K562 (cell line): ENCODE data around the gene DCUN1D1. TPM values are rescaled to one million over a fixed set of nuclear protein-coding genes. Genes with fewer than 3 reads are reported as not detected.

Experiments used
- ATAC-seq: fragments of 200-7000 bp; cut with Tn5 transposase; 3 replicates; pipeline ENCODE4 v1.9.1; 2020; ENCODE audit warnings: moderate library complexity
- BruUV-seq: library from RNA; stranded (reverse); fragments of 400-500 nt; replicated peaks from 2 replicates; lab custom pipeline; 2021; lab: Mats Ljungman, UMichigan
- CTCF ChIA-PET: fragments of 300-600 bp; formaldehyde crosslinking; extraction: SDS; loops from one replicate; lab custom pipeline; 2021; ENCODE audit warnings: low intra/inter-chr PET ratio; lab: Yijun Ruan, JAX
- POLR2A ChIA-PET: fragments of 300-600, 350-650 bp; sonication (Branson Sonifier 250); formaldehyde crosslinking; extraction: SDS; loops from one replicate; lab custom pipeline; 2021; ENCODE audit warnings: antibody characterized with exemption, inconsistent platforms; lab: Yijun Ruan, JAX
- DNase-seq, 4 experiments: peaks; one replicate each; pipeline versions ENCODE4 v3.0.0 to v3.0.0-alpha.2; 2011 to 2018; ENCODE audit warnings: low spot score in 3 of 4, mixed read lengths in 3 of 4; ENCODE audit errors: extremely low read depth in 1 of 4
- FAIRE-seq: peaks from 2 replicates; lab custom pipeline; 2011; peaks lifted over from hg19 to GRCh38; lab: Jason Lieb, UNC
- H2AFZ ChIP-seq: 2 replicates; pipeline ENCODE4 v1.6.0; 2011; ENCODE audit warnings: low read depth, low read length, control low read depth, inconsistent platforms
- H3K27ac ChIP-seq: fragments of 200-600 bp; 3 replicates; pipeline ENCODE4 v1.8.0; 2011; ENCODE audit warnings: low read depth, mild to moderate bottlenecking, control low read depth, inconsistent platforms, low read length, moderate library complexity, mixed read lengths; ENCODE audit errors: extremely low read depth
- H3K27me3 ChIP-seq, 2 experiments: fragments of 300-600 bp in 1 of 2; 2 replicates in 1 of 2; 3 replicates in 1 of 2; pipeline versions ENCODE4 v1.6.0 to v1.8.0; 2011; ENCODE audit warnings: inconsistent platforms in 2 of 2, low read length in 2 of 2, mild to moderate bottlenecking in 1 of 2, mixed read lengths in 1 of 2, moderate library complexity in 1 of 2; ENCODE audit not compliant: control insufficient read depth in 2 of 2, insufficient read depth in 2 of 2
- H3K36me3 ChIP-seq: fragments of 300-600 bp; 3 replicates; pipeline ENCODE4 v1.8.0; 2011; ENCODE audit warnings: mild to moderate bottlenecking, low read length, inconsistent platforms; ENCODE audit not compliant: control insufficient read depth, insufficient read depth
- H3K4me1 ChIP-seq, 2 experiments: fragments of 200-600 bp in 1 of 2; replicated peaks in 1 of 2; 2 replicates in 1 of 2; 3 replicates in 1 of 2; pipeline versions ENCODE4 v1.5.1 to v1.8.0; 2011; ENCODE audit warnings: inconsistent platforms in 2 of 2, low read length in 2 of 2, mild to moderate bottlenecking in 1 of 2, mixed read lengths in 1 of 2, moderate library complexity in 1 of 2; ENCODE audit not compliant: control insufficient read depth in 2 of 2, insufficient read depth in 2 of 2
- H3K4me2 ChIP-seq: 2 replicates; pipeline ENCODE4 v1.6.1; 2011; ENCODE audit warnings: low read length, control low read depth, inconsistent platforms, mixed read lengths; ENCODE audit not compliant: insufficient read depth
- H3K4me3 ChIP-seq: fragments of 200-600 bp; sonication (generic), shearing (Covaris generic); 2 replicates; pipeline ENCODE4 v1.5.1; 2016; ENCODE audit warnings: control low read depth, inconsistent platforms
- H3K79me2 ChIP-seq: fragments of 200-600 bp; 3 replicates; pipeline ENCODE4 v1.8.0; 2011; ENCODE audit warnings: low read length, inconsistent platforms; ENCODE audit not compliant: control insufficient read depth, insufficient read depth
- H3K9ac ChIP-seq, 2 experiments: 2 replicates each; pipeline versions ENCODE4 v1.6.0 to v1.6.1; 2011; ENCODE audit warnings: low read depth in 2 of 2, low read length in 2 of 2, control low read depth in 1 of 2, inconsistent platforms in 1 of 2, mild to moderate bottlenecking in 1 of 2, mixed read lengths in 1 of 2; ENCODE audit not compliant: insufficient read depth in 1 of 2
- H3K9me1 ChIP-seq: one replicate; pipeline ENCODE4 v1.6.0; 2011; ENCODE audit warnings: inconsistent platforms, mild to moderate bottlenecking, low read length, moderate library complexity; ENCODE audit not compliant: control insufficient read depth, insufficient read depth
- H3K9me3 ChIP-seq: replicated peaks from 2 replicates; pipeline ENCODE4 v1.5.1; 2011; ENCODE audit warnings: low read depth, low read length, inconsistent platforms; ENCODE audit not compliant: control insufficient read depth, insufficient read depth
- H4K20me1 ChIP-seq: replicated peaks from 2 replicates; pipeline ENCODE4 v1.6.1; 2011; ENCODE audit warnings: low read length, inconsistent platforms, mixed read lengths; ENCODE audit not compliant: control insufficient read depth, insufficient read depth
- CREB1 ChIP-seq, 2 experiments: sonication (generic) in 1 of 2; formaldehyde crosslinking in 1 of 2; IDR thresholded peaks; 2 replicates each; pipeline versions ENCODE4 v1.6.1 to v1.8.0; 2012 to 2022; ENCODE audit warnings: inconsistent platforms in 1 of 2, mild to moderate bottlenecking in 1 of 2, missing genetic modification reagents in 1 of 2, moderate library complexity in 1 of 2
- E2F1 ChIP-seq: sonication (generic); formaldehyde crosslinking; IDR thresholded peaks from 2 replicates; pipeline ENCODE4 v1.8.1; 2023; ENCODE audit warnings: mild to moderate bottlenecking, missing genetic modification reagents, moderate library complexity
- FUS ChIP-seq: fragments of 200-400 bp; formaldehyde crosslinking; optimal IDR thresholded peaks from 2 replicates; pipeline ENCODE3; 2017; ENCODE audit warnings: low read depth, low read length
- HMGN3 ChIP-seq: IDR thresholded peaks from 2 replicates; pipeline ENCODE4 v1.6.1; 2011; ENCODE audit warnings: borderline replicate concordance, low read depth, mild to moderate bottlenecking, mixed read lengths, low read length; ENCODE audit not compliant: insufficient read length; ENCODE audit errors: extremely low read depth
- KLF1 ChIP-seq: fragments of 450-650 bp; IDR thresholded peaks from 2 replicates; pipeline ENCODE4 v1.6.1; 2016; ENCODE audit warnings: missing genetic modification characterization, missing compliant biosample characterization
- MAX ChIP-seq: sonication (generic); formaldehyde crosslinking; IDR thresholded peaks from 2 replicates; pipeline ENCODE4 v1.9.0; 2022; ENCODE audit warnings: mild to moderate bottlenecking, missing genetic modification reagents
- MECOM ChIP-seq: fragments of 250-450 bp; sonication (Bioruptor Pico); IDR thresholded peaks from 2 replicates; pipeline ENCODE4 v1.8.0; 2022; ENCODE audit warnings: inconsistent platforms
- MXI1 ChIP-seq: IDR thresholded peaks from 2 replicates; pipeline ENCODE4 v1.6.1; 2011; ENCODE audit warnings: low read depth, mild to moderate bottlenecking, improper control_type of control experiment, low read length
- NCOR1 ChIP-seq: fragments of 450-650 bp; IDR thresholded peaks from 2 replicates; pipeline ENCODE4 v1.6.1; 2016; ENCODE audit warnings: mild to moderate bottlenecking, moderate library complexity
- NEUROD1 ChIP-seq: fragments of 150-350 bp; IDR thresholded peaks from 2 replicates; pipeline ENCODE4 v1.6.1; 2014; ENCODE audit warnings: borderline replicate concordance, low read length, low read depth; ENCODE audit not compliant: partially characterized antibody
- NFIX ChIP-seq: fragments of 250-450 bp; sonication (Bioruptor Pico); IDR thresholded peaks from 2 replicates; pipeline ENCODE4 v1.4.0; 2020; ENCODE audit warnings: low read depth, mild to moderate bottlenecking, moderate library complexity
- RFX5 ChIP-seq: IDR thresholded peaks from 2 replicates; pipeline ENCODE4 v1.6.1; 2011; ENCODE audit warnings: low read depth, mild to moderate bottlenecking, improper control_type of control experiment, low read length
- SMARCA5 ChIP-seq: fragments of 450-650 bp; IDR thresholded peaks from 2 replicates; pipeline ENCODE4 v1.6.1; 2016
- SREBF2 ChIP-seq: sonication (generic); formaldehyde crosslinking; IDR thresholded peaks from 2 replicates; pipeline ENCODE4 v1.4.0; 2020; ENCODE audit warnings: mild to moderate bottlenecking, missing genetic modification reagents
- THRB ChIP-seq: fragments of 450-650 bp; formaldehyde crosslinking; conservative IDR thresholded peaks from 2 replicates; pipeline ENCODE4 v1.4.0; 2022; ENCODE audit warnings: mild to moderate bottlenecking, missing genetic modification characterization
- ZNF133 ChIP-seq: fragments of 250-450 bp; sonication (Bioruptor Pico); IDR thresholded peaks from 2 replicates; pipeline ENCODE4 v1.4.0; 2020; ENCODE audit warnings: mild to moderate bottlenecking
- ZNF586 ChIP-seq: fragments of 450-650 bp; formaldehyde crosslinking; conservative IDR thresholded peaks from 2 replicates; pipeline ENCODE4 v1.4.0; 2020; ENCODE audit warnings: mild to moderate bottlenecking, moderate library complexity
- ZNF696 ChIP-seq: fragments of 250-450 bp; sonication (Bioruptor Pico); conservative IDR thresholded peaks from 2 replicates; pipeline ENCODE4 v1.4.0; 2020; ENCODE audit warnings: mild to moderate bottlenecking, moderate library complexity
- WGBS: fragments of 100-300 bp; shearing (Covaris generic); methylation state at CpG from one replicate; pipeline ENCODE4 v1.1.6; 2016; ENCODE audit warnings: low coverage, mixed read lengths; ENCODE audit not compliant: insufficient coverage; ENCODE audit errors: missing lambda C conversion rate; 5-methylcytosine and 5-hydroxymethylcytosine counted together
- in situ Hi-C: fragments of 300-500 bp; cut with MboI; formaldehyde crosslinking; loops from 4 replicates; pipeline ENCODE4 v1.15.0; 2018; ENCODE audit warnings: inconsistent platforms, mixed read lengths
- intact Hi-C: fragments of 100-400 bp; cut with micrococcal nuclease; formaldehyde crosslinking; loops from 2 replicates; pipeline ENCODE4 v1.14.2; 2022
- polyA plus RNA-seq, 8 experiments: library from polyadenylated mRNA; depleted of rRNA in 4 of 8; stranded (reverse) in 5 of 8; unstranded in 3 of 8; fragments of >200 nt; fragmentation: Nextera tagmentation in 2 of 8; fragmentation: Illumina TruSeq in 1 of 8; extraction: Ambion mirVana in 2 of 8; extraction: Trizol in 1 of 8; gene quantifications; 2 replicates each; pipeline versions ENCODE4 v1.2.1 to v1.2.3, GENCODE V29; 2011 to 2014; ENCODE audit warnings: inconsistent platforms in 1 of 8, missing spikeins in 1 of 8
- total RNA-seq, 7 experiments: library from RNA; depleted of rRNA in 6 of 7; stranded (reverse); fragments of >200 nt in 6 of 7; fragmentation: Illumina TruSeq in 2 of 7; extraction: Trizol in 2 of 7; gene quantifications; 2 replicates each; pipeline versions ENCODE4 v1.2.1 to v1.2.3, GENCODE V29; 2011 to 2021; ENCODE audit warnings: low replicate concordance in 1 of 7
- TF ChIP-seq, protein P1 (sequence below): fragments of 250-450 bp; sonication (Bioruptor Pico); IDR thresholded peaks from 2 replicates; pipeline ENCODE4 v1.8.0; 2021; ENCODE audit warnings: borderline replicate concordance, mild to moderate bottlenecking, moderate library complexity; ENCODE audit not compliant: poor library complexity, severe bottlenecking

Gene DCUN1D1
- total and polyA plus RNA-seq, 9 of the 15 experiments (the other 6 are each of a cell fraction or from before 2014, with no cell fraction given), result 11.4 to 46.8 (median 28.2) TPM

- TF ChIP-seq NEUROD1 (no peak), HMGN3 (no peak), ZNF696 (CRISPR knock-in tag) (no peak), E2F1 (no peak)
Measured at GRCh38 chr3:182957226-182957625, 23.1 kb downstream of the DCUN1D1 start (continued).

GRCh38 chr3:182954553-182955235, 25.6 kb downstream of the DCUN1D1 start:
- FAIRE-seq (no peak), DNase-seq (no peak), ATAC-seq (no peak)
- WGBS, result 84% methylated on average over 9 of the region's 9 CpGs
- peaks cover 46% of the 10 kb centered on the region for H3K36me3 ChIP-seq
- H2AFZ ChIP-seq, result no peak overlapping the region
- no peaks in the 10 kb centered on the region for H3K9me1 ChIP-seq
- no TSS peak for BruUV-seq
- ChIA-PET CTCF (no interaction called here), POLR2A (no interaction called here)
- H3K9me3 ChIP-seq, result no peaks in the 10 kb centered on the region
- no peak overlapping the region for H3K4me2 ChIP-seq
- intact Hi-C loops, result no loop called here
- peaks cover 7% of the 10 kb centered on the region for H3K79me2 ChIP-seq
- in situ Hi-C loops, result no loop called here
- peaks cover under 1 to 3% of the 10 kb centered on the region in 2 experiments; a peak in 2 of 5 replicates for H3K4me1 ChIP-seq
- H3K27ac ChIP-seq, result no peak overlapping the region
- H3K27me3 ChIP-seq, result no peaks in the 10 kb centered on the region
- H3K9ac ChIP-seq, result no peak overlapping the region
- no peak overlapping the region for H3K4me3 ChIP-seq
- no peaks in the 10 kb centered on the region for H4K20me1 ChIP-seq
- TF ChIP-seq THRB (no peak), ZNF586 (CRISPR knock-in tag) (no peak), ZNF133 (CRISPR knock-in tag) (no peak), CREB1 (IDR thresholded peaks at IDR 0.05) (no peak), CREB1 (CRISPR knock-in tag; IDR thresholded peaks at IDR 0.05) (no peak), NFIX (CRISPR knock-in tag) (no peak), MECOM (CRISPR knock-in tag) (no peak), FUS (no peak), MXI1 (no peak), SMARCA5 (no peak), SREBF2 (CRISPR knock-in tag) (no peak), RFX5 (no peak), NCOR1 (no peak), MAX (no peak), KLF1 (tag) (no peak)
- TF ChIP-seq, protein P1, sequence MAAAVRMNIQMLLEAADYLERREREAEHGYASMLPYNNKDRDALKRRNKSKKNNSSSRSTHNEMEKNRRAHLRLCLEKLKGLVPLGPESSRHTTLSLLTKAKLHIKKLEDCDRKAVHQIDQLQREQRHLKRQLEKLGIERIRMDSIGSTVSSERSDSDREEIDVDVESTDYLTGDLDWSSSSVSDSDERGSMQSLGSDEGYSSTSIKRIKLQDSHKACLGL (CRISPR knock-in tag), result no peak
